Stimulated activated naive CD8-positive, alpha-beta T cell treated with anti-CD3 and anti-CD28 coated beads, Interleukin-15, amount 100 ng/mL, for 72 hours (primary cell): Measurements from ENCODE around the gene PDSS2.

Source experiments
- ATAC-seq: fragments of 150-1000 bp; cut with Tn5 transposase; 2 replicates; pipeline ENCODE4 v1.10.0; 2021; ENCODE audit warnings: mild to moderate bottlenecking, moderate library complexity
- DNase-seq, 2 donors: peaks; one replicate each; pipeline ENCODE4 v3.0.0; 2021 to 2022
- H3K27ac Mint-ChIP-seq, 2 donors: one replicate each; pipeline ENCODE4 v1.8.0; 2022; ENCODE audit warnings: mild to moderate bottlenecking in 2 of 2, mixed read lengths in 2 of 2, moderate library complexity in 2 of 2
- H3K27me3 Mint-ChIP-seq: one replicate; pipeline ENCODE4 v1.8.0; 2022; ENCODE audit warnings: mixed read lengths
- H3K4me1 Mint-ChIP-seq: one replicate; pipeline ENCODE4 v1.8.0; 2022; ENCODE audit warnings: mild to moderate bottlenecking, mixed read lengths
- H3K4me3 Mint-ChIP-seq, 2 donors: one replicate each; pipeline ENCODE4 v1.8.0; 2022; ENCODE audit warnings: mild to moderate bottlenecking in 2 of 2, mixed read lengths in 2 of 2, moderate library complexity in 1 of 2
- H3K9me3 Mint-ChIP-seq, 2 donors: one replicate each; pipeline ENCODE4 v1.8.0; 2022; ENCODE audit warnings: mixed read lengths in 2 of 2

The PDSS2 gene

DNA sequence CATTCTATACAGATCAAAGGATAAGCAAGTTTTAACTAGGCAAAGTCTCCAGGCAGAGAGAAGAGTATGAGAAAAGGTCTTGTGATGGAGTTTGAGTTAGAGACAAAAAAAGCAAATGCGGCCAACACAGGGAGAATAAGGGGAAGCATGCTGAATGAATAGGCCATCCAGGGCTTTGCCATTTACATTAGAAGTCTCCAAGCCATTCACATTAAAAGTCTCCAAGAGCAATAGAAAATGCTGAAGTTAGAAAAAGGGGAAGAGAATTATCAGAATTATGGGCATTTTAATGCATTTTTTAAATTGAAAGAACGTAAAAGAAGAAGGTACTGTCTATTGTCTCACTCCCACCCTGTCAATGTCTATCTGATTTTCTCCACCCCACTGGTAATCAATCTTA is 49.4 kb downstream of the PDSS2 start:
- no peak overlapping the region for H3K4me3 Mint-ChIP-seq
- peaks cover 12 to 16% of the 10 kb centered on the region in 2 donors for H3K9me3 Mint-ChIP-seq
- H3K27ac Mint-ChIP-seq = no peak overlapping the region
- no peaks in the 10 kb centered on the region for H3K27me3 Mint-ChIP-seq
- no peaks in the 10 kb centered on the region for H3K4me1 Mint-ChIP-seq
- no peak for DNase-seq
- no peak for ATAC-seq

DNA sequence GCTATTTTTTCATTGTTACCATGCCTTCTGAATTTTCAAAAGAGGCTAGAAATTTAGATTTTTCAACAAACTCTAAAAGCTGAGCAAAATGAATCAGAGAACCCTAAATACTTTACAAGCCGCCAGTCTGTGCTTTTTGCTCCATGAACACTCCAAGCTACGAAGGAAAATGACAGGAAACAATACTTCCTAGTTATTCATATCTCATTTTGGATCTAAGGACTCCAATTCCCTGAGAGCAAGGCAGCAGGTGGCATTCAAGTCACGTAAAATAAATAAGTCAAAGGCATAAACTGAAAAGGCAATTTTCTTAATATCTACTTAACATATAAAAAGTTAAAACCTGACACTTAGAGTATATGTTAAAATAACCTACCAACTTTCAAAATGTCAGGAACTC is 50.6 kb downstream of the PDSS2 start:
- no peaks in the 10 kb centered on the region for H3K4me1 Mint-ChIP-seq
- ATAC-seq (no peak), DNase-seq (no peak)
- no peak overlapping the region for H3K27ac Mint-ChIP-seq
- no peaks in the 10 kb centered on the region for H3K27me3 Mint-ChIP-seq
- peaks cover 22 to 28% of the 10 kb centered on the region in 2 donors for H3K9me3 Mint-ChIP-seq
- H3K4me3 Mint-ChIP-seq = no peak overlapping the region

DNA sequence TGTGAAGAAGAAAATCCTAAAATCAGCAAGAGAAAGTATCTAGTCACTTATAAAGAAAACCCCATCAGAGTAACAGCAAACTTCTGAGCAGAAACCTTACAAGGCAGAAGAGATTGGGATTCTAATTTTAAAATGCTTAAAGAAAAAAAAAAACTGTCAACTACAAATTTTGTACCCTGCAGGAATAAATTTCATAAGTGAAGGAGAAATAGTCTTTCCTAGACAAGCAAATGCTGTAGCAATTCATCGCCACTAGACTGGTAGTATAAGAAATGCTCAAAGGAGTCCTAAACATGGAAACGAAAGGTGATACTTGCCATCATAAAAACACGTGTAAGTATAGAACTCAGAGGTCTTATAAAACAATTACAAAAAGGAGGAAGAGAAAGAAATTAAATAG is 54.4 kb downstream of the PDSS2 start:
- no peaks in the 10 kb centered on the region for H3K27me3 Mint-ChIP-seq
- peaks cover 37 to 53% of the 10 kb centered on the region in 2 donors for H3K9me3 Mint-ChIP-seq
- H3K27ac Mint-ChIP-seq = no peak overlapping the region
- no peaks in the 10 kb centered on the region for H3K4me1 Mint-ChIP-seq
- ATAC-seq = no peak
- no peak for DNase-seq
- no peak overlapping the region for H3K4me3 Mint-ChIP-seq

DNA sequence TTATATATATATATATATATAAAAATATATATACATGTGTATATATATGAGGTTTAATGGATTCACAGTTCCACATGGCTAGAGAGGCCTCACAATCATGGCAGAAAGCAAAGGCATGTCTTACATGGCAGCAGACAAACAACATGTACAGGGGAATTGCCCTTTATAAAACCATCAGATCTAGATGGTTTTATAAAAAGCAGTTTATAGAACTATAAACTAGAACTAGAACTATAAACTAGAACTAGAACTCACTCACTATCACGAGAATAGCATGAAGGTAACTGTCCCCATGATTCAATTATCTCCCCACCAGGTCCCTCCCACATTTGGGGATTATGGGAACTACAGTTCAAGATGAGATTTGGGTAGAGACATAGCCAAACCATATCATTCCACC is 56.8 kb downstream of the PDSS2 start:
- ATAC-seq (no peak), DNase-seq (no peak)
- Mint-ChIP-seq H3K27ac (no peak overlapping the region), H3K27me3 (no peaks in the 10 kb centered on the region), H3K9me3 (peaks cover 37 to 55% of the 10 kb centered on the region in 2 donors), H3K4me1 (no peaks in the 10 kb centered on the region), H3K4me3 (no peak overlapping the region)

DNA sequence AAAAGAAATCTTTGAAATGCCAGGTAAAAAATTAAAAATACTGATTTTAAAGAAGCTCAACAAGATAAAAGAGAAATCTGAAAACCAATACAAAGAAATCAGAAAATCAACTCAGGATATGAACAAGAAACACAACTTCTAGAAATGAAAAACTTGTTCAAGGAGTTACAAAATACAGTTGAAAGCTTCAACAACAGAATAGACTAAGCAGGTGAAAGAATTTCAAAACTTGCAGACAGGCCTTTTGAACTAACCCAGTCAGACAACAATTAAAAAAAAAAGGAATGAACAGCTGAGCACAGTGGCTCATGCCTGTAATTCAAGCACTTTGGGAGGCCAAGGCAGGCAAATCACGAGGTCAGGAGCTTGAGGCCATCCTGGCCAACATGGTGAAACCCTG is 57.8 kb downstream of the PDSS2 start:
- DNase-seq (no peak), ATAC-seq (no peak)
- no peak overlapping the region for H3K4me3 Mint-ChIP-seq
- H3K9me3 Mint-ChIP-seq = peaks cover 31 to 47% of the 10 kb centered on the region in 2 donors
- no peaks in the 10 kb centered on the region for H3K4me1 Mint-ChIP-seq
- no peaks in the 10 kb centered on the region for H3K27me3 Mint-ChIP-seq
- H3K27ac Mint-ChIP-seq = no peak overlapping the region

DNA sequence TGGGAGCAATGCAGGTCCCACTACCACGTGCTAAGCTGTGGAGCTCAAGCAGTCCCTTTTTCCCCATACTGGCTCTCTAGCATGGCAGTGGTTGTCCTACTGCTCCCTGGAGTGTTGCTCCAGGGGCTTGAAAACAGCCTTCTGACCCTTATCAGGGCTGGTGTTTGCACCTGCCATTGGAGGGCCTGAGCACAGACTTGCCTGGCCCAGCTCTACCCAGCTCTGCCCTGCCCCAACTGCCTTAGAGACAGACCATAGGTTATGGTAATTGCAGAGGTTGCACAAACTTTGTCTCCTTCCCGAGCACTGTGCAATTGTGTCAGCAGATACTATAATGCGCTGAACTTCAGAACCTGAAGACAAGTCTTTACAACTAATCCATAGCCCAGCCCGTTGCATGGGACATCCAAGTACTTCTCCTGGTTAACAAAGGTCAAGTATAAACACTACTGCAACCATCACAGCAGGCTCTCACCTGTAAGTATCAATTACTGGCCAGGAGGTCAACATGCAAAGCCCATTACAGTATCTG is 58.7 kb downstream of the PDSS2 start:
- no peak for DNase-seq
- no peak for ATAC-seq
- Mint-ChIP-seq H3K9me3 (peaks cover 34 to 54% of the 10 kb centered on the region in 2 donors), H3K27ac (no peak overlapping the region), H3K4me1 (no peaks in the 10 kb centered on the region), H3K4me3 (no peak overlapping the region), H3K27me3 (no peaks in the 10 kb centered on the region)

DNA sequence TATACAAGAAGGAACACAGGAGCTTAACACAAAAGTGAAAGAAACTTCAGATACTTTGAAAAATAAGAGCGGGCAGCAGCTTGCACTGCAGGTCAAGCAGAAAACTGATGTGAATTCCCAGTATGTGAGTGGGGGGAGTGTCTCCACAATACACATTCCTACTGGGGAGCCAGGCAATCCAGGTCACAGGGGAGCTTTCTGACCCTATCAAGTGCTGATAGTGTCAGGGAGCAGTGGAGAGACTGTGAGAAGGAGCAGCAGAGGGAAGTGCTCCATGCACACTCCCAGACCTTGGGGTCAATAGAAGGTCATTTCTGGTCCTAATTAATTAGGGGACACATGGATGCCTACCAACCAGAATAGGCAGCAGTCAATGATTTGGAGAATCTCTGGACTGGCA is 59.4 kb downstream of the PDSS2 start:
- Mint-ChIP-seq H3K27ac (no peak overlapping the region), H3K4me3 (no peak overlapping the region), H3K9me3 (peaks cover 32 to 51% of the 10 kb centered on the region in 2 donors), H3K4me1 (no peaks in the 10 kb centered on the region), H3K27me3 (no peaks in the 10 kb centered on the region)
- DNase-seq (no peak), ATAC-seq (no peak)

DNA sequence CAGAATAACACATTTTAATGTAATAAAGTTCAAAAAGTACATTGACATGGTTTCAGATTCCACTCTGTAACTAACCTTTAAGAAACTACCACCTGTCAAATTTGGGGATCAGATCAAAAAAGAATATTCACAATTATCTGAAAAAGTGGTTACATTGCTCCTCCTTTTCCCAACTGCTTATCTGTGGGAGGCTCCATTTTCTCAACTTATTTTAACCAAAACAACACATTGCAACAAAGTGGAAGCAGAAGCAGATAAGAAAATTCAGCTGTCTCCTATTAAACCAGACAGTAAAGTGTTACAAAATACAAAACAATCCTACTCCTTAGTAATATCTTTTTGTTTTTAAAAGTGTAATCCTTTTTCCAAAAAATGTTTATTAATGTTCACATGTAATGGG is 61.4 kb downstream of the PDSS2 start:
- H3K4me1 Mint-ChIP-seq = no peaks in the 10 kb centered on the region
- H3K4me3 Mint-ChIP-seq = no peak overlapping the region
- ATAC-seq (no peak), DNase-seq (no peak)
- no peaks in the 10 kb centered on the region for H3K27me3 Mint-ChIP-seq
- H3K27ac Mint-ChIP-seq = no peak overlapping the region
- H3K9me3 Mint-ChIP-seq = peaks cover 30 to 46% of the 10 kb centered on the region in 2 donors

DNA sequence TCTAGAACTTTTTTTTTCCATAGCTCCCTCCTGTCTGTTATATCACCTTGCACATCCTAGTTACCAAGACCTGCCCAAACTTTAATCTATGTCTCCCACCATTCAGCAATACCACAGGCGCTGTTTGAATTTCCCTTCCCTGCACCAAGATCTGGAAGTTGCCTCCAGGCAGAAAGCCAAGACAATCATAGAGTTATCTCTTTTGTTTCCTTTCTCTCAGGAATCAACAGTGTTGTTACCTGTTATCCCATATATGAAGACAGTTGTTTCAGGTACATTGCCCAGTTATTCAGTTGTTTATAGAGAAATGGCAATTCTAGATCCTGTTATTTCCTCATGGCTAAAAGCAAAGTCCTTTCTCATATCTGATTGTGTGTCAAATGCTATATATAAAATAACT is 63.2 kb downstream of the PDSS2 start:
- H3K9me3 Mint-ChIP-seq = peaks cover 20 to 38% of the 10 kb centered on the region in 2 donors
- ATAC-seq = no peak
- H3K27me3 Mint-ChIP-seq = no peaks in the 10 kb centered on the region
- DNase-seq = no peak
- no peaks in the 10 kb centered on the region for H3K4me1 Mint-ChIP-seq
- H3K4me3 Mint-ChIP-seq = no peak overlapping the region
- H3K27ac Mint-ChIP-seq = no peak overlapping the region

DNA sequence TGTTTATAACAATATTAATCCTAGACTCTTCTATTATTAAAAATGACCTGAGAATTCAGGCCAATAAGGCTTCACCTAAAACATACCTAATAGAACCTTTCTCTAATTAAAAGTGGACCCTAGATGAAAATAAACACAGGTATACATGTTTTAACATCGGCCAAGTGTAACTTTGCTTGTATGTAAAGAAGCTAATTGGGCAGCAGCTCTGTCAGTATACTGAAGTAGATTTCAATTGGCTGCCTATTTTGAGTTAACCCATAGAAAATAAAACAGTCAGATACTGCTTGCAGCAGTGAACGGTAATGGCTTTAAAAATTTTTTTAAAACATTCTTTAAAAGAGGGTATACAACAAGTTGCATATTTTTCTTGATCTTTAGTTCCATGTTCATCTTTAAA is 67.3 kb downstream of the PDSS2 start:
- Mint-ChIP-seq H3K27ac (no peak overlapping the region), H3K9me3 (peaks cover 20 to 26% of the 10 kb centered on the region in 2 donors), H3K27me3 (no peaks in the 10 kb centered on the region), H3K4me1 (no peaks in the 10 kb centered on the region), H3K4me3 (no peak overlapping the region)
- DNase-seq (no peak), ATAC-seq (no peak)

DNA sequence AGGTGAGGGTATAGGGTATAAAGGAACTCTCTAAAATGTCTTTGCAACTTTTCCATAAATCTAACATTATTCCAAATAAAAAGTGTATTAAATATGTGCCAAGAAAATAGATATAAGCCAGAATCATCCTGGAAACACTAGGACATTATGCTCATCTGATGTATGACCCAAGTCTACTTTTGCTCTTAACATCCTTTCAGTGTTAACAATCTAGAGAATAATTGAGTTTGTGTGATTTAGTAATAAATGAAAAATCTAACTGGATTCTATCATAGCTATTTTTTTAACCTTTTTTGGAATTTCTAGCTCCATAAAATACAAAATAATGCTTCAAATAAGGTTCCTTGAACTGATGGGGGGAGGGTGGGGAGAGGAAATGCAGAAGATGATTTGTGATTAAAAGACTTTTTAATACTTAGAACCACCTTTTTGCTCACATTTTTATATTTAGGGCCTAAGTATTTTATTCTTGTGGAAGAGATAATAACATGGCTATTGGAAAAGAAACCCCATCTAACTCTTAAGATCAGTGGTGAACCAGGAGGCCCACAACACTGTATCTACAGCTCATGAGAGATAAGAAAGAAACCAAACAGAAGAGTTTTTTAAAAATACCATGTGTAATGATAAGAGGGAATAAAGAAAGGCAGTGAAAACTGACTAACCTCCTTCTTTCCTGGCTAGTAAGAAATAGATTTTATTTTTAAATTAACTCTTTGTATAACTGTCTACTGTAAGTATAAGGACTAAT is 68.5 kb downstream of the PDSS2 start:
- Mint-ChIP-seq H3K4me1 (no peaks in the 10 kb centered on the region), H3K27me3 (no peaks in the 10 kb centered on the region), H3K9me3 (peaks cover 15 to 19% of the 10 kb centered on the region in 2 donors), H3K4me3 (no peak overlapping the region), H3K27ac (no peak overlapping the region)
- DNase-seq = no peak
- no peak for ATAC-seq

DNA sequence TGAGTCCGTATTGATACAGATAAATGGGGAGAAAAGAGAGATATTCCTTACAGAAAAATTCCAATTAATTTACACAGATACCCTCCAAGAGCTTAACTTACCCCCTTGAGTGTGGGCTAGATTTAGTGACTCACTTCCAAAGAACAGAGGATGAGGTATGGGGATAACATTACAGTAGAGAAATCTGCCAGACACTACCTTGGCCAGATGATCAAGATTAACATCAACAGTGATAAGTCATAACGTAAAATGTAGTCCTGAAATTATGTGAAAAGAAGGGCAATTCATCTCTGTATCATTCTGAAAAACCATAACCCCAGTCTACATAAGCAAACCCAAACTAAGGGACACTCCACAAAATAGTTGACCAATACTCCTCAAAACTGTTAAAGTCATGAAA is 69.3 kb downstream of the PDSS2 start:
- Mint-ChIP-seq H3K27ac (no peak overlapping the region), H3K4me3 (no peak overlapping the region), H3K9me3 (peaks cover 14 to 15% of the 10 kb centered on the region in 2 donors), H3K4me1 (no peaks in the 10 kb centered on the region), H3K27me3 (no peaks in the 10 kb centered on the region)
- no peak for ATAC-seq
- no peak for DNase-seq

DNA sequence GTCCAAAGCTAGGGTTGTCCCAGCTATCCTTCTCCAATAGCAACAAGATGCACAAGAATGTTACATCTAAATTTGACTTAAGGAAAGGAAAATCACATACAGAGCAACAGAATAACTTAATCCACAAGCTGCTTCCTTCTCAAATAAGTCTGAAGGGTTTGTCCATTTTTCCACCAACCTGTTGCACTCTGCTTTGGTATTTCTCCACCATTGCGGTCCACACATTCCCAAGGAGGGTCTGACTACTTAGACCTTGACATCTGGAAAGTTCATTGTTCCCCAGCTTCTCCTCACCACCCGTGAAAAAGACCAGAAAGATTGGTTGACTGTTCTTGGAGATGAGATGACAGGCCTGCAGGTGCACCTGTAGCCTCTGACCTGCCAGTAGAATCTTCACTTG is 72.5 kb downstream of the PDSS2 start:
- H3K4me1 Mint-ChIP-seq = no peaks in the 10 kb centered on the region
- DNase-seq (no peak), ATAC-seq (no peak)
- no peaks in the 10 kb centered on the region for H3K27me3 Mint-ChIP-seq
- H3K27ac Mint-ChIP-seq = no peak overlapping the region
- no peak overlapping the region for H3K4me3 Mint-ChIP-seq
- no peaks in the 10 kb centered on the region for H3K9me3 Mint-ChIP-seq

DNA sequence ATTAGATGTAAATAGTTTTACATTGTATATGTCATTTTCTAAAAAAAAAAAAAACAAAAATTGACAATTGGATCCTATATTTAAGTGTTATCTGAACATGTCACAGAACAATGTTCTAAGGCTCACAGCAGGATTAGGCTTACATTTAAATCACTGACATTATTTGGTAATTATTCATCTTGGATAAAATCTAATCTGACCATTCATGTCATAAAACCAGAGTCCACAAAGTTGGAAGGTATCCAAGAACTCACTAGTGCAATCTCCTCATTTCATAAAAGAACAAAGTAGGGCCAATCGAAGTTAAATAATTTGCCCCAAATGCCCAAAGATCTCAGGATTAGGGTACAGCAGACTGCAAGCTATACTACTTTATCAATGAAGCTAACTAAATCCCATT is 73.0 kb downstream of the PDSS2 start:
- Mint-ChIP-seq H3K27ac (no peak overlapping the region), H3K4me3 (no peak overlapping the region), H3K27me3 (no peaks in the 10 kb centered on the region), H3K9me3 (no peaks in the 10 kb centered on the region), H3K4me1 (no peaks in the 10 kb centered on the region)
- no peak for ATAC-seq
- no peak for DNase-seq

DNA sequence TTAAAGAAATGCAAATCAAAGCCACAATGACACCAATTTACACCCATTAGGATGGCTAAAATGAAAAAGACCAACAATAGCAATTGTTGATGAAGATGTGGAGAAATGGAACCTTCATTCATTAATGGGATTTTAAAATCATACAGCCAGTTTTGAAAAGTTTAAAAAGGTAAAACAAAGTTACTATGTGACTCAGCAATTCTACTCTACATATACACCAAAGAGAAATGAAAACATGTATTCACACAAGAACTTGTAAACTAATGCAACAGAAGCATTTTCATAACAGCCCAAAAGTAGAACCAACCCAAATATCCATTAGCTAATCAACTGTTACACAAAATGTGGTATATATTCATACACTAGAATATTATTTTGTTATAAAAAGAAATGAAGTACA is 75.7 kb downstream of the PDSS2 start:
- no peak for DNase-seq
- peaks cover 2 to 12% of the 10 kb centered on the region in 2 donors for H3K9me3 Mint-ChIP-seq
- no peak overlapping the region for H3K27ac Mint-ChIP-seq
- H3K4me1 Mint-ChIP-seq = no peaks in the 10 kb centered on the region
- no peak overlapping the region for H3K4me3 Mint-ChIP-seq
- ATAC-seq = no peak
- H3K27me3 Mint-ChIP-seq = no peaks in the 10 kb centered on the region

DNA sequence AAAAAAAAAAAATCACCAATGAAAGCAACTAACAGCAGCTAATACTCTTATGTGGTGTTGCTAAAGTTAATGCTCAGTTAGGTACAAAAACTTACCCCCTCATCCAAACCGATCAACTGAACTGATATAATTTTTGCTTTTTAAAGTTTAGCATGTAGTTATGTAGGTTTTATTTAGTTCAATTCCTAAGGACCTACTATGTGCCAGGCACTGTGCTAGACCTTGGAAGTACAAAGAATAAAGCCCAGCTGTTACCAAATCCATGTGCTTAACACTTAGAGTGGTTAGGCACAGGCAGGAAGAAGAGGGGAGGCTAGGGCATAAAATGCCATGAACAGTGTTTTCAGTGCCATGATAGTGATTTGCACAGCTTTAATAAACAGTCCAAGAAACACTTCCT is 85.1 kb downstream of the PDSS2 start:
- H3K27ac Mint-ChIP-seq = no peak overlapping the region
- DNase-seq = no peak

DNA sequence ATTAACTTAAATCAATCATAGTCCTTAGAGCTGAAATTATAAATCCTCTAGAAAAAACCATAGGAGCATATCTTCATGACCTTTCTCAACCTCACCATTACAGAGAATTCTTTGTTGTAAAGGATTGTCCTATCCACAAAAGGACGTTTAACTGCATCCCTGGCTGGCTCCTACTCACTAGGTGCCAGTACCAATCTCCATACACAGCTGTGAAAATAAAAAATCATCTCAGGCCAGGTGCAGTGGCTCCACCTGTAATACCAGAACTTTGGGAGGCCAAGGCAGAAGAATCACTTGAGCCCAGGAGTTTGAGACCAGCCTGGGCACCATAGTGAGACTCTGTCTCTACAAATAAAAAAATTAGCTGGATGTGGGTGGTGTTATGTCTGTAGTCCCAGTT is 89.9 kb downstream of the PDSS2 start:
- no peak for DNase-seq
- no peaks in the 10 kb centered on the region for H3K4me1 Mint-ChIP-seq
- no peak overlapping the region for H3K4me3 Mint-ChIP-seq
- no peaks in the 10 kb centered on the region for H3K9me3 Mint-ChIP-seq
- peak overlapping the region in 1 of 2 donors; percentile 48 for H3K27ac Mint-ChIP-seq
- no peaks in the 10 kb centered on the region for H3K27me3 Mint-ChIP-seq
- no peak for ATAC-seq

More for the DNA sequence above, 85.1 kb downstream of the PDSS2 start:
- Mint-ChIP-seq H3K27me3 (no peaks in the 10 kb centered on the region), H3K4me3 (no peak overlapping the region), H3K4me1 (no peaks in the 10 kb centered on the region), H3K9me3 (peaks cover 2 to 3% of the 10 kb centered on the region in 2 donors)
- no peak for ATAC-seq
